Activated naive CD4-positive, alpha-beta T cell treated with anti-CD3 and anti-CD28 coated beads for 36 hours (primary cell): ENCODE measurements around the gene CFAP46. TPM values are rescaled to one million over a fixed set of nuclear protein-coding genes. Genes with fewer than 3 reads are reported as not detected.
"Not testable (repeated sequence)": the region's sequence is repeated elsewhere in the genome, so short reads cannot be mapped to it uniquely, and the experiment has no call there.

ENCODE experiments used
- CTCF ChIA-PET: fragments of 350-600 bp; sonication (Branson Sonifier 250); formaldehyde crosslinking; loops from one replicate; lab custom pipeline; 2021; ENCODE audit warnings: antibody characterized with exemption; lab: Charles Lee
- DNase-seq: peaks from one replicate; pipeline ENCODE4 v3.0.0-alpha.2; 2020
- H3K27ac Mint-ChIP-seq: one replicate; pipeline ENCODE4 v1.8.0; 2021; ENCODE audit warnings: mild to moderate bottlenecking, mixed read lengths
- H3K27me3 Mint-ChIP-seq: one replicate; pipeline ENCODE4 v1.8.0; 2021; ENCODE audit warnings: low read depth, mixed read lengths
- H3K36me3 Mint-ChIP-seq: one replicate; pipeline ENCODE4 v1.8.0; 2021; ENCODE audit warnings: low read depth, mixed read lengths
- H3K4me1 Mint-ChIP-seq: one replicate; pipeline ENCODE4 v1.8.0; 2021; ENCODE audit warnings: low read depth, mixed read lengths
- H3K4me3 Mint-ChIP-seq: one replicate; pipeline ENCODE4 v1.8.0; 2021; ENCODE audit warnings: mild to moderate bottlenecking, moderate library complexity, mixed read lengths
- H3K9me3 Mint-ChIP-seq: one replicate; pipeline ENCODE4 v1.8.0; 2021; ENCODE audit warnings: mixed read lengths
- intact Hi-C: fragments of 100-400 bp; cut with micrococcal nuclease; formaldehyde crosslinking; loops from one replicate; pipeline ENCODE4 v1.15.1; 2023
- total RNA-seq, 2 experiments: library from RNA; stranded (reverse); gene quantifications; one replicate each; pipeline ENCODE4 v1.2.3, GENCODE V29; 2021

CFAP46 gene
- total RNA-seq, 2 experiments from 2014 or later: not detected

- CTCF ChIA-PET: no interaction called here
- Mint-ChIP-seq H3K27ac (no peak overlapping the region), H3K9me3 (peaks cover 6% of the 10 kb centered on the region), H3K4me3 (no peak overlapping the region), H3K36me3 (no peaks in the 10 kb centered on the region), H3K27me3 (peaks cover 4% of the 10 kb centered on the region), H3K4me1 (no peaks in the 10 kb centered on the region)
- no peak for DNase-seq
- intact Hi-C loops: no loop called here
These were observed 107.2 kb downstream of the CFAP46 start for GRCh38 chr10:132834891-132835847.

GRCh38 chr10:132834311-132834761, 108.0 kb downstream of the CFAP46 start:
- CTCF ChIA-PET: interaction anchor here (1.2 kb wide), 1 partner anchor 180 kb away, joined by 3 read pairs; no protein-coding TSS in a partner anchor
- Mint-ChIP-seq H3K4me1 (no peaks in the 10 kb centered on the region), H3K27me3 (peaks cover 4% of the 10 kb centered on the region), H3K4me3 (no peak overlapping the region), H3K9me3 (peaks cover 6% of the 10 kb centered on the region), H3K36me3 (no peaks in the 10 kb centered on the region), H3K27ac (no peak overlapping the region)
- intact Hi-C loops: no loop called here
- no peak for DNase-seq

- DNase-seq: no peak
- CTCF ChIA-PET: interaction anchor here (0.5 to 1.2 kb wide), 2 partner anchors 144 to 179 kb away, joined by 3 to 4 read pairs; no protein-coding TSS in a partner anchor
- Mint-ChIP-seq H3K4me1 (no peaks in the 10 kb centered on the region), H3K27me3 (peaks cover 4% of the 10 kb centered on the region), H3K4me3 (no peak overlapping the region), H3K9me3 (peaks cover 6% of the 10 kb centered on the region), H3K27ac (no peak overlapping the region), H3K36me3 (no peaks in the 10 kb centered on the region)
- intact Hi-C loops: no loop called here
These were observed 108.8 kb downstream of the CFAP46 start for GRCh38 chr10:132833421-132834111.

- CTCF ChIA-PET: no interaction called here
- no peak overlapping the region for H3K27ac Mint-ChIP-seq
- peaks cover 3% of the 10 kb centered on the region for H3K27me3 Mint-ChIP-seq
- intact Hi-C loops: no loop called here
- no peak for DNase-seq
- no peaks in the 10 kb centered on the region for H3K36me3 Mint-ChIP-seq
- peaks cover 3% of the 10 kb centered on the region for H3K9me3 Mint-ChIP-seq
- H3K4me1 Mint-ChIP-seq: no peaks in the 10 kb centered on the region
- H3K4me3 Mint-ChIP-seq: no peak overlapping the region
These were observed 110.0 kb downstream of the CFAP46 start for GRCh38 chr10:132832186-132832969.

GRCh38 chr10:132829403-132829802, 113.0 kb downstream of the CFAP46 start:
- no peak for DNase-seq
- Mint-ChIP-seq H3K27ac (no peak overlapping the region), H3K27me3 (no peaks in the 10 kb centered on the region), H3K9me3 (no peaks in the 10 kb centered on the region), H3K4me3 (no peak overlapping the region), H3K36me3 (no peaks in the 10 kb centered on the region), H3K4me1 (no peaks in the 10 kb centered on the region)
- intact Hi-C loops: no loop called here
- CTCF ChIA-PET: no interaction called here

GRCh38 chr10:132828681-132829080, 113.7 kb downstream of the CFAP46 start:
- Mint-ChIP-seq H3K9me3 (no peaks in the 10 kb centered on the region), H3K27me3 (no peaks in the 10 kb centered on the region), H3K4me1 (no peaks in the 10 kb centered on the region), H3K4me3 (no peak overlapping the region), H3K27ac (no peak overlapping the region), H3K36me3 (no peaks in the 10 kb centered on the region)
- intact Hi-C loops: no loop called here
- no peak for DNase-seq
- CTCF ChIA-PET: no interaction called here

GRCh38 chr10:132827861-132828539, 114.4 kb downstream of the CFAP46 start:
- H3K9me3 Mint-ChIP-seq: no peaks in the 10 kb centered on the region
- intact Hi-C loops: no loop called here
- DNase-seq: no peak
- H3K4me3 Mint-ChIP-seq: no peak overlapping the region
- no peaks in the 10 kb centered on the region for H3K4me1 Mint-ChIP-seq
- H3K27ac Mint-ChIP-seq: no peak overlapping the region
- H3K36me3 Mint-ChIP-seq: no peaks in the 10 kb centered on the region
- H3K27me3 Mint-ChIP-seq: no peaks in the 10 kb centered on the region
- CTCF ChIA-PET: no interaction called here

- no peaks in the 10 kb centered on the region for H3K4me1 Mint-ChIP-seq
- H3K27ac Mint-ChIP-seq: no peak overlapping the region
- H3K9me3 Mint-ChIP-seq: no peaks in the 10 kb centered on the region
- CTCF ChIA-PET: no interaction called here
- no peak for DNase-seq
- no peaks in the 10 kb centered on the region for H3K27me3 Mint-ChIP-seq
- H3K4me3 Mint-ChIP-seq: no peak overlapping the region
- no peaks in the 10 kb centered on the region for H3K36me3 Mint-ChIP-seq
- intact Hi-C loops: no loop called here
These were observed 115.0 kb downstream of the CFAP46 start for GRCh38 chr10:132827423-132827789.

GRCh38 chr10:132826524-132827422, 115.6 kb downstream of the CFAP46 start:
- Mint-ChIP-seq H3K36me3 (no peaks in the 10 kb centered on the region), H3K27ac (no peak overlapping the region), H3K4me3 (no peak overlapping the region), H3K9me3 (no peaks in the 10 kb centered on the region), H3K27me3 (no peaks in the 10 kb centered on the region), H3K4me1 (no peaks in the 10 kb centered on the region)
- CTCF ChIA-PET: no interaction called here
- no peak for DNase-seq
- intact Hi-C loops: no loop called here

- H3K4me1 Mint-ChIP-seq, intact Hi-C loops, H3K9me3 Mint-ChIP-seq, CTCF ChIA-PET, DNase-seq, H3K27ac Mint-ChIP-seq, H3K4me3 Mint-ChIP-seq, H3K36me3 Mint-ChIP-seq, H3K27me3 Mint-ChIP-seq: not testable (repeated sequence)
These were observed 116.4 kb downstream of the CFAP46 start for GRCh38 chr10:132825783-132826523.

GRCh38 chr10:132820056-132820455, 122.3 kb downstream of the CFAP46 start:
- H3K27me3 Mint-ChIP-seq: peaks cover 13% of the 10 kb centered on the region
- H3K9me3 Mint-ChIP-seq: no peaks in the 10 kb centered on the region
- H3K36me3 Mint-ChIP-seq: no peaks in the 10 kb centered on the region
- intact Hi-C loops: no loop called here
- no peak overlapping the region for H3K27ac Mint-ChIP-seq
- no peaks in the 10 kb centered on the region for H3K4me1 Mint-ChIP-seq
- DNase-seq: no peak
- no peak overlapping the region for H3K4me3 Mint-ChIP-seq
- CTCF ChIA-PET: no interaction called here
